ENCODE measurements around the gene PDK1.
"Not testable (repeated sequence)": the region's sequence is repeated elsewhere in the genome, so short reads cannot be mapped to it uniquely, and the experiment has no call there.

Gene PDK1

GRCh38 chr2:172578054-172578453, 22.2 kb downstream of the PDK1 start:
- no peak overlapping the region for H3K4me3 ChIP-seq (ENCODE audit: low read depth, low read length)
- DNase-seq (ENCODE audit: low read depth): no peak
- TF ChIP-seq CTCF (IDR thresholded peaks at IDR 0.05; ENCODE audit: insufficient read depth, low read depth, low read length, missing control alignments): no peak

DNA sequence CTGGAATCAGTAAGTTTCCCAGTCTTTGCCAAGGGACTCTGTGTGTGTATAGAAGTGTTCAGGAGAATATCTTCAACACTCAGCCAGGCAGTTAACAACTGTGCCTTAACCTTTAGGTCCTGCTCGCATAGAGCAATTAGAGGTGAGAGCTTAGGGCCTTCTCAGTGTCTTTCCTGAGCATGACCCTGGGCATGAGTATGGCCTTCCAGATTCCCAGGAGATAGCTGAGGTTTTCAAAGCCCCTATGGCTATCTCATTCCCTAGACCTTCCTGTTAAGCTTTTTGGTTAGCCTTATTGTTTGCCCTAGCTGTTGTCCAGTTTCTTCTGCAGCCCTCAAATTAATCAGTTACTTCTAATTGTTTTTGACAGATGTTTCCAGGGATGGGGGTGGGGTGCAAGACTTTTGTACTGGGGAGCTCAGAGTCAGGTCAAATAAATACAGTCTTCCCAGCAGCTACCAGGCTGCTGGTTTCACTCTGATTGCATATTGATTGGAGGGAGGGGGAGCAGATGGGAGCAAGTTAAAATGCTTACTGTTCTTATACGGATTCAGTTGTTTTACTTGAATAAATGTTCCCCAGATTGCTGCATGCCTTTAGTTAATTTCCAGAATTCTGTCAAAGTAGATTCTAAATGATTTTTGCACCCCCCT, 23.1 kb downstream of the PDK1 start:
- no peak for DNase-seq (ENCODE audit: low read depth)
- H3K4me3 ChIP-seq (ENCODE audit: low read depth, low read length): no peak overlapping the region
- no peak for TF ChIP-seq CTCF (IDR thresholded peaks at IDR 0.05; ENCODE audit: insufficient read depth, low read depth, low read length, missing control alignments)

GRCh38 chr2:172580544-172580943, 24.7 kb downstream of the PDK1 start:
- DNase-seq (ENCODE audit: low read depth): no peak
- H3K4me3 ChIP-seq (ENCODE audit: low read depth, low read length): no peak overlapping the region
- TF ChIP-seq CTCF (IDR thresholded peaks at IDR 0.05; ENCODE audit: insufficient read depth, low read depth, low read length, missing control alignments): no peak

DNA sequence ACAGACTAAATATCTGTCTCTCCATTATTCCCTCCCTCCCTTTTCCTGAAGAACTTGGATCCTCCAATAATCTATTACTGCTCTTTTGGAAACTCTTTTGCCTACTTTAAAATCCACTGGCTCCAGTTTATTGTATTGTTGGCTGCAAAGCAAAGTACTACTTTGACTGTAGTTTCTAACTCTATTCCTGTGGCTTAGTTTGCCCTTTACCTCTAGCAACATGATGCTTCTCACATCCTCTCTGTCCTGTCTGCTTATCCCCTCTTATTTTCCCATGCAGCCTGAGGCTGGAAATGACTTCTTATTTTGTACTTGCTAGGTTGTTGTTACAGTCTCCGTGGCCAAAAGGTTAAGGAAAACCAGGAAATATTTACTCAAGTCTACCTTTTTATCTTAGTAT, 26.8 kb downstream of the PDK1 start:
- TF ChIP-seq CTCF (IDR thresholded peaks at IDR 0.05; ENCODE audit: insufficient read depth, low read depth, low read length, missing control alignments): no peak
- no peak for DNase-seq (ENCODE audit: low read depth)
- no peak overlapping the region for H3K4me3 ChIP-seq (ENCODE audit: low read depth, low read length)

DNA sequence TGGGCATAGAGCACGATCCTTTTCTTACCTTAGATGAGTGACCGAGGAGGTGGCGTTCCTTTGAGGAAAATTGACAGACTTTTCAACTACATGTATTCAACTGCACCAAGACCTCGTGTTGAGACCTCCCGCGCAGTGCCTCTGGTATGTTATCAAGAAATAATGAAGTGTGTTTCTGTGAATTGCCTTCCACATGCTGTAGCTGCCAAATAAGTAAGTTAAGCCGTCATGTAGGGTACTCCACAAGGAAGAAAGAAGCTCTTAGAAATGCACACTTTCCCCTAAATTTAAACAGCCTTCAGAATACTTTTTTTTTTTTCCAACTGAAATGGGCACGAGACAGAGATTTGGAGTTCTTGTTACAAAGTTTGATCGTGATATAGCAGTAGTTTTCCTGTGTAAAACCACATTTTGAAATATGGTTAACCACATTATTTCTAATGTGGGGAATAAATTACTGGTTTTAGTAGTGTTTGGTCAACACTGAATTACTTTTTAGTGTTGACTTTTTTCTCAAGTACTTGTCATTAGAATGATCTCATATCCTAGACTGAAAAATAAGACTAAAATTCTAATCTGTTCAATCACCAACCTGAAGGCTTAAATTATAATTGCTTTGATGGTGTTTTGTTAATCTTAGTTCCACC, 30.5 kb downstream of the PDK1 start:
- TF ChIP-seq CTCF (IDR thresholded peaks at IDR 0.05; ENCODE audit: insufficient read depth, low read depth, low read length, missing control alignments): no peak

GRCh38 chr2:172587231-172587630, 31.3 kb downstream of the PDK1 start:
- not testable (repeated sequence) for DNase-seq (ENCODE audit: low read depth); H3K4me3 ChIP-seq (ENCODE audit: low read depth, low read length)

More for the DNA sequence above, 30.5 kb downstream of the PDK1 start:
- DNase-seq (ENCODE audit: low read depth): no peak
- H3K4me3 ChIP-seq (ENCODE audit: low read depth, low read length): no peak overlapping the region

DNA sequence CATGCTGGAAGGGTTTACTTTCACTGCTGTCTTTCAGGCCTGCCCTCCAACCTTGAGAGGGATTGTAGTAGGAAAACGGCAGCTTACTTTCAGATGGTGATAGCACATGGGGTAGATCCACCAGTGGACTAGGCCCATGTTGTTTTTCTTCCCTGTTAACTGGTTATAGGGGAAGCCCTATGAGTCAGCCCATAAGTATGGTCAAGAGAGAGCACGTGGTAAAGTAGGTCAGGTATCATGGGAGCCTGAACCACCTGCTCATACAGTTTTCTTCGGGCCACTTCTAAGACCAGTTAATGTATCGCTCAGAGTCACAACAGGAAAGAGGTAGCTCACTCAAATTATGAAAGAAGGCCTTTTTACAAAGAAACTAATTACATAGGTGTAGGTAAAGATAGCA, 33.0 kb downstream of the PDK1 start:
- DNase-seq (ENCODE audit: low read depth): peak; percentile 18
- H3K4me3 ChIP-seq (ENCODE audit: low read depth, low read length): no peak overlapping the region
- no peak for TF ChIP-seq CTCF (IDR thresholded peaks at IDR 0.05; ENCODE audit: insufficient read depth, low read depth, low read length, missing control alignments)

DNA sequence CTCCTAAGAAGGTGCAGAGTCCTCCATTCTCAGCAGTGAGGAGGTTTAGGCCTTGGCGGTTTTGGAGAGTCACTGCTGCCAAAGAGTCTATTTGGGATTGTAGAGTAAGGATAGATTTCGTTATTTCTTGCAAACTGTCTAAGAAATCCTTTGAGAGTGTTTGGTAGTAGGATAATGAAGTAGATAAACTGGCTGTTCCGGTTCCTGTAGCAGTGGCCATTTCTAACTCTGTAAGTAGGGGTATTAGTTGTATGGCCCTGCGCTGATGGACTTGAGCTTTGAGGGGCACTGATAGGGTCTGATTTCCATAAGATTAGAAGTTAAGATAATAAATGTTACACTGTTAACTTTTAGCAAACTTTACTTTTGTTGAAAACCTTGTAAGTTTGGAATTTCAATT, 35.5 kb downstream of the PDK1 start:
- not testable (repeated sequence) for DNase-seq (ENCODE audit: low read depth); H3K4me3 ChIP-seq (ENCODE audit: low read depth, low read length)

GRCh38 chr2:172592190-172592589, 36.3 kb downstream of the PDK1 start:
- DNase-seq (ENCODE audit: low read depth); H3K4me3 ChIP-seq (ENCODE audit: low read depth, low read length): not testable (repeated sequence)
